A673 (cell line): ENCODE measurements around the gene ADAT1. TPM values are rescaled to one million over a fixed set of nuclear protein-coding genes. Genes with fewer than 3 reads are reported as not detected.

Source experiments
- BruUV-seq: library from RNA; stranded (reverse); fragments of 400-500 nt; replicated peaks from 2 replicates; lab custom pipeline; 2021; lab: Mats Ljungman, UMichigan
- CTCF ChIA-PET: fragments of 300-600 bp; sonication (Branson Sonifier 250); formaldehyde crosslinking; loops from one replicate; lab custom pipeline; 2022; ENCODE audit warnings: antibody characterized with exemption; lab: Charles Lee
- POLR2A ChIA-PET: fragments of 300-600 bp; sonication (Branson Sonifier 250); formaldehyde crosslinking; loops from one replicate; lab custom pipeline; 2022; ENCODE audit warnings: antibody characterized with exemption; ENCODE audit not compliant: low non-redundant PET; lab: Charles Lee
- DNase-seq: peaks from one replicate; pipeline ENCODE4 v3.0.0-alpha.2; 2015; ENCODE audit warnings: low spot score
- H3K27ac ChIP-seq: fragments of 200-600 bp; sonication (generic); 2 replicates; pipeline ENCODE4 v1.5.1; 2016; ENCODE audit warnings: mixed run types, low read depth, mild to moderate bottlenecking, mixed read lengths, antibody characterized with exemption, low read length; ENCODE audit not compliant: poor library complexity, severe bottlenecking
- H3K27me3 ChIP-seq: fragments of 200-600 bp; sonication (generic); replicated peaks from 2 replicates; pipeline ENCODE4 v1.6.1; 2017; ENCODE audit warnings: mixed run types, low read depth, mild to moderate bottlenecking, mixed read lengths, antibody characterized with exemption, low read length; ENCODE audit not compliant: insufficient read depth, poor library complexity
- H3K36me3 ChIP-seq: fragments of 200-600 bp; sonication (generic); 2 replicates; pipeline ENCODE4 v1.6.1; 2016; ENCODE audit warnings: mixed run types, mild to moderate bottlenecking, mixed read lengths, antibody characterized with exemption, low read length; ENCODE audit not compliant: insufficient read depth, poor library complexity, severe bottlenecking
- H3K4me1 ChIP-seq: fragments of 200-600 bp; sonication (generic); 2 replicates; pipeline ENCODE4 v1.6.1; 2017; ENCODE audit warnings: mixed run types, mild to moderate bottlenecking, mixed read lengths, antibody characterized with exemption, low read length; ENCODE audit not compliant: insufficient read depth, poor library complexity, severe bottlenecking
- H3K4me3 ChIP-seq: fragments of 200-600 bp; sonication (generic); 2 replicates; pipeline ENCODE4 v1.5.1; 2016; ENCODE audit warnings: low read depth, mixed run types, mild to moderate bottlenecking, mixed read lengths, low read length; ENCODE audit not compliant: poor library complexity, severe bottlenecking
- H3K9me3 ChIP-seq: fragments of 200-600 bp; sonication (generic); 2 replicates; pipeline ENCODE4 v1.6.1; 2016; ENCODE audit warnings: mixed run types, low read depth, mild to moderate bottlenecking, mixed read lengths, antibody characterized with exemption, low read length; ENCODE audit not compliant: poor library complexity, severe bottlenecking
- CTCF ChIP-seq: fragments of 300-800, 200-600 bp; sonication (generic); conservative IDR thresholded peaks from 2 replicates; pipeline ENCODE4 v1.5.1; 2017; ENCODE audit warnings: low read depth, mild to moderate bottlenecking, antibody characterized with exemption, low read length, moderate library complexity, mixed read lengths
- EZH2 ChIP-seq: fragments of 200-600 bp; sonication (generic); IDR thresholded peaks from 2 replicates; pipeline ENCODE4 v1.6.1; 2017; ENCODE audit warnings: borderline replicate concordance, low read depth, mild to moderate bottlenecking, mixed read lengths, antibody characterized with exemption, low read length; ENCODE audit not compliant: poor library complexity, severe bottlenecking
- intact Hi-C: fragments of 100-400 bp; cut with micrococcal nuclease; formaldehyde crosslinking; loops from one replicate; pipeline ENCODE4 v1.10.0; 2022; ENCODE audit not compliant: unreplicated experiment
- total RNA-seq: library from RNA; stranded (reverse); gene quantifications from 2 replicates; pipeline ENCODE4 v1.2.3, GENCODE V29; 2021

Gene ADAT1
- total RNA-seq, 1 experiment from 2014 or later: 79.7 TPM

DNA sequence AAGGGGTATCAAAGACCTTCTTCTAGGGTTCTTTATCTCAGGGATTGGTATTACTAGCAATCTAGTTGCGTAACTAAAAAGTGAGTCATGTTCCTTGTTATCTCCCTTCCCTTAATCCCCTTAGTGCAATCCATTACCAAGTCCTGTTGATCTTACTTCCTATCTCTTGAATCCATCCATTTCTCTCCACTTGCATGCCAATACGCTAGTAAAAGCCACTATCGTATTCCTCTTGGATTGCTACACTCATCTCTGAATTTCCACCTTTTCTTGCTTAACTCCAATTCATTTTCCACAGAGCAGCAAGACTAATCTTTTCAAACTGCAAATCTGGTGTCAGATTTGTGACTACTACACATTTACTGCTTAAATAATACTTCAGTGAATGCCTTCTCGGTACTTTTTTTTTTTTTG lies 1.8 kb upstream of the ADAT1 start:
- no TSS peak for BruUV-seq
- TF ChIP-seq CTCF: no peak
- TF ChIP-seq EZH2: no peak
- POLR2A ChIA-PET: no interaction called here
- Histone ChIP-seq H3K9me3 (no peaks in the 10 kb centered on the region), H3K27me3 (no peaks in the 10 kb centered on the region), H3K4me1 (peaks cover 16% of the 10 kb centered on the region), H3K4me3 (no peak overlapping the region), H3K27ac (peak overlapping the region; percentile 43), H3K36me3 (peaks cover 40% of the 10 kb centered on the region)
- DNase-seq: peak; percentile 69
- CTCF ChIA-PET: no interaction called here
- intact Hi-C loops: loop anchor here (2.0 to 5.0 kb wide), 2 partner anchors 22 to 137 kb away; partner anchors contain the start of genes KARS1 and TERF2IP

GRCh38 chr16:75621170-75621477 lies 2.0 kb downstream of the ADAT1 start:
- no peaks in the 10 kb centered on the region for H3K27me3 ChIP-seq
- no peaks in the 10 kb centered on the region for H3K9me3 ChIP-seq
- TF ChIP-seq CTCF: peak; percentile 67
- TF ChIP-seq EZH2: no peak
- H3K36me3 ChIP-seq: peaks cover 24% of the 10 kb centered on the region
- intact Hi-C loops: loop anchor here (1.0 to 5.0 kb wide), 2 partner anchors 141 to 150 kb away; no protein-coding TSS in a partner anchor
- ChIA-PET CTCF (interaction anchor here (0.5 to 1.1 kb wide), 2 partner anchors 104 to 150 kb away, joined by 3 to 4 read pairs; no protein-coding TSS in a partner anchor), POLR2A (interaction anchor here (1.0 kb wide), 1 partner anchor 211 kb away, joined by 6 read pairs; no protein-coding TSS in a partner anchor)
- H3K27ac ChIP-seq: no peak overlapping the region
- H3K4me3 ChIP-seq: peak overlapping the region; percentile 70
- no TSS peak for BruUV-seq
- H3K4me1 ChIP-seq: peaks cover 16% of the 10 kb centered on the region
- DNase-seq: peak; percentile 57

DNA sequence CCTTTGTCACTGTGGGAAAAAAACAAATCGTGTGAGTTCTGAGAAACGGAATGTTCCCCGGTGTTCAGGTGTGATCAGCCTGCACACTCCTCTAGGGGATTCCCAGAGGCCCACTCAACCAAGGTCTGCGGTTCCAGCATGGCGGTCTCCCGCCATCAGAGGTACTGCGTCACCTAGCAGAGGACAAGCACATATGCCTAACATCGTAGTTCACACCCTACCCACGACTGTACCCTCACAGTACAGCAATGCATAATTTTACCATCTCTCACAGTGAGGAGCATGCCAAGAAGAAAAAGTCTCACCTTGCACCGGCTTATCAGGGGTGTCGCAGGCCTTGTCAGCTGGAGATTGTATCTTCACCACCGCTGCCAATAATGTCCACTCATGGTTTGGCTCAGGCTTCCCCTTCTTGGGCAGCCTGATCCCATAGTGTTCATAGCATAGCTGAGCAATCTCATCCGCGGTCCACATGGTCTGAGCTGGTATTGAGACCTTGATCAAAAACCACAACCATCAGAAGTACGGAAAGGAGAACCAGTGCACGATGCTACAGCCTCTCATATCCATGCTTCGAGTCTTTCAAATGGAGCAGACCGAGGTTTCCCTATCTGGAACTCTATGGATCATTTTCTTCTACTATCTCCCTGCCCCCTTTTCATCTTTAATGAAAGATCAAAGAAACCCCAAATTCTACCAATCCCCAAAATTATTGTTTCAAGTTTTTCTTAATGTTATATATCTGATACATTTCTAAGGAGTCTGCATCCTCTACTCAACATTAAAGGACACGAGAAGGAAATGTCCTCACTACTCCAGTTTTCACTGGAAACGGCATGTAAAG lies 2.5 kb downstream of the ADAT1 start:
- H3K4me1 ChIP-seq: peaks cover 16% of the 10 kb centered on the region
- BruUV-seq: no TSS peak
- intact Hi-C loops: loop anchor here (1.0 to 5.0 kb wide), 2 partner anchors 142 to 149 kb away; no protein-coding TSS in a partner anchor
- H3K9me3 ChIP-seq: no peaks in the 10 kb centered on the region
- CTCF ChIA-PET: interaction anchor here (1.1 kb wide), 1 partner anchor 149 kb away, joined by 4 read pairs; no protein-coding TSS in a partner anchor
- H3K4me3 ChIP-seq: no peak overlapping the region
- no peaks in the 10 kb centered on the region for H3K27me3 ChIP-seq
- peaks cover 24% of the 10 kb centered on the region for H3K36me3 ChIP-seq
- DNase-seq: no peak
- TF ChIP-seq EZH2: no peak
- no peak for TF ChIP-seq CTCF
- POLR2A ChIA-PET: interaction anchor here (0.7 to 1.0 kb wide), 2 partner anchors 44 to 211 kb away, joined by 3 to 6 read pairs; no protein-coding TSS in a partner anchor
- no peak overlapping the region for H3K27ac ChIP-seq
